ENCODE results near the gene ATP7B.

The ATP7B gene

GRCh38 chr13:51978796-51979556 is 32.3 kb downstream of the ATP7B start:
- TF ChIP-seq, protein P1, sequence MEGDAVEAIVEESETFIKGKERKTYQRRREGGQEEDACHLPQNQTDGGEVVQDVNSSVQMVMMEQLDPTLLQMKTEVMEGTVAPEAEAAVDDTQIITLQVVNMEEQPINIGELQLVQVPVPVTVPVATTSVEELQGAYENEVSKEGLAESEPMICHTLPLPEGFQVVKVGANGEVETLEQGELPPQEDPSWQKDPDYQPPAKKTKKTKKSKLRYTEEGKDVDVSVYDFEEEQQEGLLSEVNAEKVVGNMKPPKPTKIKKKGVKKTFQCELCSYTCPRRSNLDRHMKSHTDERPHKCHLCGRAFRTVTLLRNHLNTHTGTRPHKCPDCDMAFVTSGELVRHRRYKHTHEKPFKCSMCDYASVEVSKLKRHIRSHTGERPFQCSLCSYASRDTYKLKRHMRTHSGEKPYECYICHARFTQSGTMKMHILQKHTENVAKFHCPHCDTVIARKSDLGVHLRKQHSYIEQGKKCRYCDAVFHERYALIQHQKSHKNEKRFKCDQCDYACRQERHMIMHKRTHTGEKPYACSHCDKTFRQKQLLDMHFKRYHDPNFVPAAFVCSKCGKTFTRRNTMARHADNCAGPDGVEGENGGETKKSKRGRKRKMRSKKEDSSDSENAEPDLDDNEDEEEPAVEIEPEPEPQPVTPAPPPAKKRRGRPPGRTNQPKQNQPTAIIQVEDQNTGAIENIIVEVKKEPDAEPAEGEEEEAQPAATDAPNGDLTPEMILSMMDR (conservative IDR thresholded peaks at IDR 0.05; ENCODE audit: low read length) = no peak
- H3K4me3 ChIP-seq (ENCODE audit: low read length) = no peak overlapping the region
- DNase-seq (ENCODE audit: low read depth) = no peak

DNA sequence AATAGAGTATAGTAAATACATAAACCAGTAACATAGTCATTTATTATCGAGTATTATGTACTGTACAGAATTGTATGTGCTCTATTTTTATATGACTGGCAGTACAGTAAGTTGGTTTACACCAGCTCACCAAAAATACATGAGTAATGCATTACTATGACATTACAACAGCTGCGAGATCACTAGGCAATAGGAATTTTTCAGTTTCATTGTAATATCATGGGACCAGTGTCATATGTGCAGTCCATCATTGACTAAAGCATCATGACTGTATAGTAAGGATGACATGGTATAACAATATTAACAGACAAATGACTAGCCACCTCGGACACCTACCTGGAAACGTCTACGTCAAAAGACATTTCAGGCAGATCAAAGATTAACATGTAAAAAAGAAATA is 33.6 kb downstream of the ATP7B start:
- no peak overlapping the region for H3K4me3 ChIP-seq (ENCODE audit: low read length)
- TF ChIP-seq, protein P1 (conservative IDR thresholded peaks at IDR 0.05; ENCODE audit: low read length) = no peak
- no peak for DNase-seq (ENCODE audit: low read depth)

- DNase-seq (ENCODE audit: low read depth) = no peak
- TF ChIP-seq, protein P1 (conservative IDR thresholded peaks at IDR 0.05; ENCODE audit: low read length) = no peak
- no peak overlapping the region for H3K4me3 ChIP-seq (ENCODE audit: low read length)
Measured at GRCh38 chr13:51976890-51977289, 34.4 kb downstream of the ATP7B start.

GRCh38 chr13:51976423-51976822 is 34.8 kb downstream of the ATP7B start:
- DNase-seq (ENCODE audit: low read depth) = no peak
- TF ChIP-seq, protein P1 (conservative IDR thresholded peaks at IDR 0.05; ENCODE audit: low read length) = no peak

DNA sequence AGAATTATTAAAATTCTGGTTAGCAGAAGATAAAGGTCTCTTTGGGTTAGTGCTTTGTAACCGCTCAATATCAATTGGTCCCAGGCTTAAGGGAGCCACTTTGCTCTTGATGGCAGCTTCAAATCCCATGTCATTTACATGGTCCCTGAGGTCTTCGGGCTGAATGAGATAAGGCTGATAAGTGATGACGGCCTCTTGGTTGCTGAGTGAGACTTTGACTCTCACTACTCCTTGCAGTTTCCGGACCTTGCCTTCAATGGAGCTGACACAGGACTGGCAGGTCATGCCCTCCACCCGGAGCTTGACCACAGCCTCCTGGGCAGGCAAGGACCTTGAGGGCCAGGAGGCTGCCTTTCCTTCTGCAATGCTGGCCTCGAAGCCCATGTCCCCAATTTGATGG is 36.8 kb downstream of the ATP7B start:
- TF ChIP-seq, protein P1 (conservative IDR thresholded peaks at IDR 0.05; ENCODE audit: low read length) = no peak
- DNase-seq (ENCODE audit: low read depth) = no peak
- no peak overlapping the region for H3K4me3 ChIP-seq (ENCODE audit: low read length)

More at GRCh38 chr13:51976423-51976822, 34.8 kb downstream of the ATP7B start:
- H3K4me3 ChIP-seq (ENCODE audit: low read length) = no peak overlapping the region

DNA sequence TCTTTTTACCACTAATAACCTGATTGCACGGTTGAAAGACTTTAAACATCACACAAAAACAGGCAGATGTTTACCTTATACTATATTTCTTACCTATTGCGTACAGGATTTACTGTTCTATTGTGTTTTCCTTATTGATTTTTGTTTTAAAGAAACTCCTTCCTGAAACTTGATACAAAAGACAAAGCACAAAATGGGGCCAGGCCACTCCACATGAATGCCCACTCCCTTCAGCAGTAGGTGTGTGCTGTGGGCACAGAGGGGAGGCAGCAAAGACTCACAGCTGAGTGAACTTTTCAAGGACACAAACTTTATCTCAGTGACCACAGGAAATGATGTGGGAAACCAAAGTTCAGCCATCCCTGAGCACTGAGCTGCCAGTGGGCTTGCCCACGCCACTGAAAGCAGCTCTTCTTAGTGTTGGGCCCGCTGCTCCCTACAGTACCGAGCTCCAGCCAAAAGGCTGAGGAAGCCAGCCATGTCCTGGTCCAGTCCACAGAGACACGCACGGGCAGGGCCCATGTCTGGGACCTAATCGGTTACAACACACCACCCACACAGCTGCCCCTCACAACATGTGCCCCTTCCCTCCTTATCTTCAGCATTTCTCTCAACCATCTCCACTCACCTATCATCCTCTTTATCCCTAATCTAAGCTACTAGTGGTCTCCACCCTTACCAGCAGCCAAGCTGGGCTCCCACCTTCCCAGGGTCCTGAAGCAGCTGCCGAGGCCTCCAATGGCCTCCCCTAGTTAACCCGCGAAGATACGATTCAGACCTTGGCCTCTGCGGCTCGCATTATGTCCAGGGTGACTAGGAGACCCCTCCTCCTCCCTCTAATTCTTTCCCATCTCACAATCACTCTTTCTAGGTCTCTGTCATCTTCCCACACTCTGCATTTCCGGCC is 39.5 kb downstream of the ATP7B start:
- TF ChIP-seq, protein P1 (conservative IDR thresholded peaks at IDR 0.05; ENCODE audit: low read length) = no peak
- no peak for DNase-seq (ENCODE audit: low read depth)
- no peak overlapping the region for H3K4me3 ChIP-seq (ENCODE audit: low read length)

Measured in AG10803 (cell line).